Measurements from ENCODE around the gene CAV1. TPM values are rescaled to one million over a fixed set of nuclear protein-coding genes. Genes with fewer than 3 reads are reported as not detected.

CAV1 gene
- total RNA-seq, 1 experiment from 2014 or later = 4.9 TPM

DNA sequence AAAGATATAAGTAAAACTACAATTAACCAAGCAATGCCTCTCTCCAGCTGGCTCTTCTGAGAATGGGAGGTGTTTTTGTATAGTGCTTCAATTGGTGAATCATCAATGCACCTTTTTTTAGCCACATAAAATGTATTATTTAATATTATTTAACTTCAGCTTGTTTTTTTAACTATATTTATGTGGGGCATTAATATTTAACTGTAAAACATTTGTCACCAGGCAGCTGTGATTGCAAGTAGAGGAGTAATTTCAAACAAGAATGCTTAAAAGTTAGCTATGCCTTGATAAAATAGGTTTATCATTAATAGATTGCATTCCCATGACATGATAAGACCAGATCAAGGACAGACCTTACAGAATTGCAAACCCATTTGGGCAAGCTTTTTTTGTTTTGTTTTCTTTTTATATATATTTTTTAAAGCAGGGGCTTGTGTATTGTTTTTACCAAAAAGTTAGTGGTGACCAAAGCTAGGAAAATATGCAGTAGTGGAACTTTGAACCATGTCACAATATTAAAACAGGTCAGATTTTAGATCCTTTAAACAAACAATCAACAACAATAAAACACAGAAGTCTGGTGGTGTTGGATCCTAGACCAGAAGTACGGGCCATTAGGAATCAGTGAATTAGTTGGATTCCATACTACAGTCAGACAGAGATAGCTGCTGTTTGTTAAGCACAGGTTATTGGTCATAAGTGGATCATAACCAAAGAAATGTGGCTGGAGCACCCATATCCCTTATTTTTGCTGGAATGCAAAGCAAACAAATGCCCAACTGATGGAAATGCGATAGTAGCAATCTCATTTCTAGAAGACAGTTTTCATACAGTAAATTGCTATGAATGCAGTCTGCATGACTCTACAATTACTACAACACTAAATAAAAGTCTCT lies 22.4 kb upstream of the CAV1 start:
- no peak overlapping the region for H3K4me3 Mint-ChIP-seq (ENCODE audit: unreplicated experiment)
- Histone ChIP-seq H3K9me3 (no peaks in the 10 kb centered on the region), H3K36me3 (ENCODE audit: control insufficient read depth, insufficient read depth, low read length) (no peaks in the 10 kb centered on the region), H3K27me3 (replicated peaks; ENCODE audit: control insufficient read depth, insufficient read depth, low read length) (no peaks in the 10 kb centered on the region), H3K4me3 (ENCODE audit: low read depth, low read length) (no peak overlapping the region), H3K4me1 (peaks cover 27% of the 10 kb centered on the region)
- no peaks in the 10 kb centered on the region for H3K9me3 Mint-ChIP-seq (ENCODE audit: unreplicated experiment)
- CTCF ChIA-PET = interaction anchor here (0.5 to 1.5 kb wide), 3 partner anchors 24 to 87 kb away, joined by 3 to 4 read pairs (median 3); no protein-coding TSS in a partner anchor
- DNase-seq = no peak
- intact Hi-C loops (cut with micrococcal nuclease; ENCODE audit: unreplicated experiment) = loop anchor here (5.0 kb wide), 1 partner anchor 50 kb away; no protein-coding TSS in a partner anchor
- TF ChIP-seq, protein P1, sequence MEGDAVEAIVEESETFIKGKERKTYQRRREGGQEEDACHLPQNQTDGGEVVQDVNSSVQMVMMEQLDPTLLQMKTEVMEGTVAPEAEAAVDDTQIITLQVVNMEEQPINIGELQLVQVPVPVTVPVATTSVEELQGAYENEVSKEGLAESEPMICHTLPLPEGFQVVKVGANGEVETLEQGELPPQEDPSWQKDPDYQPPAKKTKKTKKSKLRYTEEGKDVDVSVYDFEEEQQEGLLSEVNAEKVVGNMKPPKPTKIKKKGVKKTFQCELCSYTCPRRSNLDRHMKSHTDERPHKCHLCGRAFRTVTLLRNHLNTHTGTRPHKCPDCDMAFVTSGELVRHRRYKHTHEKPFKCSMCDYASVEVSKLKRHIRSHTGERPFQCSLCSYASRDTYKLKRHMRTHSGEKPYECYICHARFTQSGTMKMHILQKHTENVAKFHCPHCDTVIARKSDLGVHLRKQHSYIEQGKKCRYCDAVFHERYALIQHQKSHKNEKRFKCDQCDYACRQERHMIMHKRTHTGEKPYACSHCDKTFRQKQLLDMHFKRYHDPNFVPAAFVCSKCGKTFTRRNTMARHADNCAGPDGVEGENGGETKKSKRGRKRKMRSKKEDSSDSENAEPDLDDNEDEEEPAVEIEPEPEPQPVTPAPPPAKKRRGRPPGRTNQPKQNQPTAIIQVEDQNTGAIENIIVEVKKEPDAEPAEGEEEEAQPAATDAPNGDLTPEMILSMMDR (IDR thresholded peaks at IDR 0.05; ENCODE audit: insufficient read depth in 1 of 2, low read depth in 1 of 2, low read length in 1 of 2, severe bottlenecking in 1 of 2, unreplicated experiment in 1 of 2) = no peak
- no peaks in the 10 kb centered on the region for H3K36me3 Mint-ChIP-seq (ENCODE audit: insufficient read depth, unreplicated experiment)
- no TSS peak for BruUV-seq (replicated peaks)
- POLR2A ChIA-PET = no interaction called here
- no peaks in the 10 kb centered on the region for H3K27me3 Mint-ChIP-seq (ENCODE audit: insufficient read depth, unreplicated experiment)
- H3K27ac Mint-ChIP-seq (ENCODE audit: unreplicated experiment) = no peak overlapping the region
- peaks cover 15% of the 10 kb centered on the region for H3K4me1 Mint-ChIP-seq (ENCODE audit: low read depth, unreplicated experiment)

DNA sequence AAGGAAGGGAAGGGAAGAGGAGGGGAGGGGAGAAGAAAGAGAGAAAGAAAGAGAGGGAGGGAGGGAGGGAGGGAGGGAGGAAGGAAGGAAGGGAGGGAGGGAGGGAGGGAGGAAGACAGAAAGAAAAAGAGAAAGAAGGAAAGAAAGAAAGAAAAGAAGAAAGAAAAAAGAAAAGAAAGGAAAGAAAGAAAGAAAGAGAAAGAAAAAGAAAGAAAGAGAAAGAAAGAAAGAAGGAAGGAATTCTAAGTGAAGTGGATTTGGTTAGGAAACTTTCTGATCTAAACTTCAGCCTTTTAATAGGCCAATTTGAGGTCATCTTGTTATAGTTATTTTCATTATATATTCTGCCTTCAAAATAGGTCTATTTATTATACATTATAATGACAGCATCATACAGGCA lies 21.0 kb upstream of the CAV1 start:
- intact Hi-C loops (cut with micrococcal nuclease; ENCODE audit: unreplicated experiment) = loop anchor here (5.0 kb wide), 1 partner anchor 52 kb away; no protein-coding TSS in a partner anchor
- Histone ChIP-seq H3K27me3 (replicated peaks; ENCODE audit: control insufficient read depth, insufficient read depth, low read length) (no peaks in the 10 kb centered on the region), H3K9me3 (no peaks in the 10 kb centered on the region), H3K4me1 (peaks cover 26% of the 10 kb centered on the region), H3K36me3 (ENCODE audit: control insufficient read depth, insufficient read depth, low read length) (no peaks in the 10 kb centered on the region), H3K4me3 (ENCODE audit: low read depth, low read length) (no peak overlapping the region)
- DNase-seq = no peak
- no peaks in the 10 kb centered on the region for H3K36me3 Mint-ChIP-seq (ENCODE audit: insufficient read depth, unreplicated experiment)
- no peaks in the 10 kb centered on the region for H3K27me3 Mint-ChIP-seq (ENCODE audit: insufficient read depth, unreplicated experiment)
- TF ChIP-seq, protein P1 (IDR thresholded peaks at IDR 0.05; ENCODE audit: insufficient read depth in 1 of 2, low read depth in 1 of 2, low read length in 1 of 2, severe bottlenecking in 1 of 2, unreplicated experiment in 1 of 2) = no peak
- H3K27ac Mint-ChIP-seq (ENCODE audit: unreplicated experiment) = no peak overlapping the region
- no peaks in the 10 kb centered on the region for H3K9me3 Mint-ChIP-seq (ENCODE audit: unreplicated experiment)
- ChIA-PET CTCF (no interaction called here), POLR2A (no interaction called here)
- H3K4me1 Mint-ChIP-seq (ENCODE audit: low read depth, unreplicated experiment) = peaks cover 15% of the 10 kb centered on the region
- no TSS peak for BruUV-seq (replicated peaks)
- H3K4me3 Mint-ChIP-seq (ENCODE audit: unreplicated experiment) = no peak overlapping the region

DNA sequence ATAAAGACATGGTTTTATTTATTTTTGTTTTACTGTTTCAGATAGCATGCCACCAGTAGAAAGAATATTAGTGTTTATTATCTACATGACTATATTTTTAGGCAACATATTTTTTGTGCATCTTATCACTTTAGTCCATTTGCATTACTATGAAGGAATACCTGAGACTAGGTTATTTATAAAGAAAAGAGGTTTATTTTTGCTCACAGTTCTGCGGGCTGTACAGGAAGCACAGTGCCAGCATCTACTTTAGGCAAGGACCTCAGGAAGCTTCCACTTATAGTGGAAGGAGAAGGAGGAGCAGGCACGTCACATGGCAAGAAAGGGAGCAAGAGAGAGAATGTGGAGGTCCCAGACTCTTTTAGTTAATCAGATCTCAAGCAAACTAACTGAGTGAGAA lies 19.6 kb upstream of the CAV1 start:
- CTCF ChIA-PET = no interaction called here

More for the DNA sequence above, 19.6 kb upstream of the CAV1 start:
- H3K4me3 ChIP-seq (ENCODE audit: low read depth, low read length) = no peak overlapping the region
- Mint-ChIP-seq H3K27ac (ENCODE audit: unreplicated experiment) (no peak overlapping the region), H3K36me3 (ENCODE audit: insufficient read depth, unreplicated experiment) (no peaks in the 10 kb centered on the region), H3K4me1 (ENCODE audit: low read depth, unreplicated experiment) (peaks cover 14% of the 10 kb centered on the region), H3K27me3 (ENCODE audit: insufficient read depth, unreplicated experiment) (no peaks in the 10 kb centered on the region), H3K4me3 (ENCODE audit: unreplicated experiment) (no peak overlapping the region), H3K9me3 (ENCODE audit: unreplicated experiment) (no peaks in the 10 kb centered on the region)
- TF ChIP-seq, protein P1 (IDR thresholded peaks at IDR 0.05; ENCODE audit: insufficient read depth in 1 of 2, low read depth in 1 of 2, low read length in 1 of 2, severe bottlenecking in 1 of 2, unreplicated experiment in 1 of 2) = no peak
- intact Hi-C loops (cut with micrococcal nuclease; ENCODE audit: unreplicated experiment) = no loop called here
- no peaks in the 10 kb centered on the region for H3K27me3 ChIP-seq (replicated peaks; ENCODE audit: control insufficient read depth, insufficient read depth, low read length)
- H3K9me3 ChIP-seq = no peaks in the 10 kb centered on the region
- BruUV-seq (replicated peaks) = no TSS peak
- no peaks in the 10 kb centered on the region for H3K36me3 ChIP-seq (ENCODE audit: control insufficient read depth, insufficient read depth, low read length)
- H3K4me1 ChIP-seq = peaks cover 22% of the 10 kb centered on the region
- POLR2A ChIA-PET = no interaction called here
- no peak for DNase-seq
